Sigmoid colon (tissue), 4 donors: ENCODE measurements around the gene SHF.

Experiments
- EP300 ChIP-seq, 4 donors: sonication (generic); formaldehyde crosslinking; IDR thresholded peaks; one replicate each; pipeline ENCODE4 v1.6.1; 2017; ENCODE audit warnings: antibody characterized with exemption in 4 of 4
- POLR2A ChIP-seq, 2 donors: fragments of 450-650 bp; IDR thresholded peaks; one replicate each; pipeline ENCODE4 v1.6.1; 2016; ENCODE audit warnings: antibody characterized with exemption in 2 of 2, mild to moderate bottlenecking in 2 of 2, moderate library complexity in 2 of 2
- TF ChIP-seq, protein P1 (sequence below), 4 experiments: fragments of 450-650 bp in 3 of 4; fragments of 200-600 bp in 1 of 4; IDR thresholded peaks; one replicate each; pipeline ENCODE4 v1.5.1; 2016 to 2019; ENCODE audit warnings: antibody characterized with exemption in 4 of 4, mild to moderate bottlenecking in 3 of 4, moderate library complexity in 2 of 4

- no peak for TF ChIP-seq EP300 (IDR thresholded peaks at IDR 0.05)
- TF ChIP-seq, protein P1, sequence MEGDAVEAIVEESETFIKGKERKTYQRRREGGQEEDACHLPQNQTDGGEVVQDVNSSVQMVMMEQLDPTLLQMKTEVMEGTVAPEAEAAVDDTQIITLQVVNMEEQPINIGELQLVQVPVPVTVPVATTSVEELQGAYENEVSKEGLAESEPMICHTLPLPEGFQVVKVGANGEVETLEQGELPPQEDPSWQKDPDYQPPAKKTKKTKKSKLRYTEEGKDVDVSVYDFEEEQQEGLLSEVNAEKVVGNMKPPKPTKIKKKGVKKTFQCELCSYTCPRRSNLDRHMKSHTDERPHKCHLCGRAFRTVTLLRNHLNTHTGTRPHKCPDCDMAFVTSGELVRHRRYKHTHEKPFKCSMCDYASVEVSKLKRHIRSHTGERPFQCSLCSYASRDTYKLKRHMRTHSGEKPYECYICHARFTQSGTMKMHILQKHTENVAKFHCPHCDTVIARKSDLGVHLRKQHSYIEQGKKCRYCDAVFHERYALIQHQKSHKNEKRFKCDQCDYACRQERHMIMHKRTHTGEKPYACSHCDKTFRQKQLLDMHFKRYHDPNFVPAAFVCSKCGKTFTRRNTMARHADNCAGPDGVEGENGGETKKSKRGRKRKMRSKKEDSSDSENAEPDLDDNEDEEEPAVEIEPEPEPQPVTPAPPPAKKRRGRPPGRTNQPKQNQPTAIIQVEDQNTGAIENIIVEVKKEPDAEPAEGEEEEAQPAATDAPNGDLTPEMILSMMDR (IDR thresholded peaks at IDR 0.05) = no peak
- no peak for TF ChIP-seq POLR2A (IDR thresholded peaks at IDR 0.05)
These were observed 41.4 kb downstream of the SHF start for GRCh38 chr15:45146405-45146804.
